ENCODE results near the gene RAB20.

The RAB20 gene

DNA sequence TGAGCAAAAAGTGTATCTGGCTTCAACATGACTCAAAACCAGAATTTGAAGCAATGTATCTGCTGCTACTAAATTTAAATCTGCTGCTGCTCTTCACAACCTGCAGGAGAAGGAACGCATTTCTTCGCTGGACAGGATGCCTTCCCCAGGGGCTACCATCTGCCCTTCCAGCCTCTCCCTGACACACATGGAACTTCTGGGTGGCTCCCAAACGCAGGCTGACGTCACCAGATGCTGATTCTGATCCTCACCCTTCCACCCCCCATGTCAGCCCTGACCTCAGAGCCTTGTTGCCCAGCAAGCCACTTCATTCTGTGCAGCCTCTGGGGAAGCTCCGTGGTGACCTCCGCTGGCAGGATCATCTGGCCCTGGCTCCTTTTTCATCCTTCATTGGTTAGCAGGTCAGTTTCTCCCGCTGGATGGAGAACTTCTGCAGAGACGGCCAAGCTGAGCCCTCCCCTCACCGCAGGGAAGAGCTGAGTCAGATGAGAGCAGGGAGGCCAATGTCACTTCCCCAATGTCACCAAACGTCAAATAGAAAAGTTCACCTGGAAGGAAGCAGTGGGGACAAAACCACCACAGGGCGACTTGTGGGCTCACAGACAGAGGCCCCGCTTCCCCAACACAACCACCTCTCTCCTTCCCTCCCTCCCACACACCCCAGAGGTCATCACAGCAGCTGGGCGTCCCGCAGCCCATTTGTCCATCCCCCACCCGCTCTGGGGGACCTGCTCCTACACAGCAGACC is 14.0 kb upstream of the RAB20 start:
- peak; percentile 52 for DNase-seq (ENCODE audit: low read depth)

GRCh38 chr13:110574161-110574560 is 12.6 kb upstream of the RAB20 start:
- no peak for DNase-seq (ENCODE audit: low read depth)

- no peak for DNase-seq (ENCODE audit: low read depth)
Observed at GRCh38 chr13:110572778-110573118, 11.2 kb upstream of the RAB20 start.

DNA sequence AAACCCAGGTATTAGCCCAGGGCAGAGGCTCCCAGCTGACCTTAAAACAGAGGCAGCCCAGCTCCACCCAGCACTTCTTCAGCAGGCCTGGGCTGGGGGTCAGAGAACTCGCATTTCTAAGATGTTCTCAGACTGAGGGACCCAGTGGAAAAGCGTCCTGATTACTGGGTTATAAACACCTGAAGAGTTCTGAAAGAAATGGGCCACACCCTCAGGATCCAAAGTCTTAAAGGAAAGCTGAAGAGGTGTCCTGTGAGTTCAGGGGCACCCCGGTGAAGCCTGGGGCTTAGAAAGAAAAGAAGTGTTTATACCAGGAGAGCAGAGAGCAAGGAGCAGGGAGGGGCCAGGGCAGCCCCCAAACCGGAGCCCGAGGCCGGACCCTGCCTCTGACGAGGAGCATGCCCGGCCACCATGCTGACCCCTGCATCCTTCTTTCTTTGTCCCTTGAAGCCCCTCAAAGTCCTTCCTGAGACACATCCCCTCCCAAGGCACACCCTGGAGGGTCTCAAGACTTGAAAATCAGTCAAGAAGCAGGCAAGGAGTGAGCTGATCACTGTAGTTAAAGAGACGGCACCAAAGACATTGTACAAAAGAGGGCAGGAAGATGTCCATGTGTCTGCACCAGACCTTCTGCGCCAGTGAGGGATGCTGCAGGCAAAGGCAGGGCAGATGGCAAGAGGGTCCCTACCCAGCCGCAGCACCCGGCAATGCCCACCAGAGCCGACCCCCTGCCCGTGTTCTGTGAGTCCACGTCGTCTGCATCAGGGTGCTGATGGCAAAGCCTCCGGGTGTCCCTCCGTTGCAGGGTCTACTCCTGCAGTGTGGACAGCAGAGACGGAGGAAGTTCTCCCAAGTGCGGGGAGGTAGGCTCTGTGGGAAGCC is 10.6 kb upstream of the RAB20 start:
- DNase-seq (ENCODE audit: low read depth): no peak

GRCh38 chr13:110570886-110571285 is 9.4 kb upstream of the RAB20 start:
- DNase-seq (ENCODE audit: low read depth): no peak

DNA sequence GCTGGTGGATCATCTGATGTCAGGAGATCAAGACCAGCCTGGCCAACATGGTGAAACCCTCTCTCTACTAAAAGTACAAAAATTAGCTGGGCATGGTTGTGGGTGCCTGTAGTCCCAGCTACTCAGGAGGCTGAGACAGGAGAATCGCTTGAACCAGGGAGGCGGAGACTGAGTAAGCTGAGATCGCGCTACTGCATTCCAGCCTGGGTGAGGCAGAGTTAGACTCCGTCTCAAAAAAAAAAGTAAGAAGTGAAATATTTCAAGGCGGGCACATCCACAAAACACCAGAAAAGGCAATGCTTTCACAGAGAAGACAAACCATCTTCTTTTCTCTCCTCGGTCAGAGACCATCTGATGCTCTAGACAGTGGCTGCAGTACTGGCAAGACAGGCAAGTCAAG is 8.4 kb upstream of the RAB20 start:
- DNase-seq (ENCODE audit: low read depth): peak; percentile 19

DNA sequence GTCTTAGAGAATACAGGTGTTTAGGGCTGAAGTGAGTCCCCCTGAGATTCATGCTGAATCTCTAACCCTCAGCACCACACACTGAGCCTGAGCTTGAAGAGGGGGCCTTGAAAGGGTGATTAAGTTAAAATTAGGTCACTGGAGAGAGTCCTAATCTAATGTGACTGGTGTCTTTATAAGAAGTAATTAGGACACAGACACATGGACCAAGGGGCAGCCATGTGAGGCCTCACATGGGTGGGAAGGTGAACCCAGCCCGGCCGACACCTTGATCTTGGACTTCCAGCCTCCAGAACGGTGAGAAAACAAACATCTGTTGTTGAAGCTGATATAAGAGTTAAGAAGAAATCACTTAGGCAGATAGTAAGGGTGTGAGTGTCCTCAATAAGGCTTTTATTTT is 7.1 kb upstream of the RAB20 start:
- no peak for DNase-seq (ENCODE audit: low read depth)

DNA sequence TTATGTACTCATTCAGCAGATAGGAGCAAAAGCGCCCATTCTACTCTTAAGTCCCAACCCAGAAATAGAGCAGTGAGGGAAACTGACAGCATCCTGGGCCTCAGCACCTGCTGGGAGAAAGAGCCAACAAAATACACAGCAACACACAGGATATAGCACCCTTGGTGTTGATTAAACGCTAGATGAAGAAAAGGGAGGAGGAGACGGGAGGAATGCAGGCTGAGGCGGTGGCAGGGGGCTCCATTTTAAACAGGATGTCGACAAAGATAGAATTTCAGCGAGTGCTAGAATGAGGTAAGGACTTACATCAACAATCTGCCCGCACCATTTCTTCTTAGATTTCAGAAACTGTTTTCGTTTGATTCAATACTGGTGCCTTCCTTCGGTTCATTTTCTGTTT is 4.6 kb upstream of the RAB20 start:
- no peak for DNase-seq (ENCODE audit: low read depth)

DNA sequence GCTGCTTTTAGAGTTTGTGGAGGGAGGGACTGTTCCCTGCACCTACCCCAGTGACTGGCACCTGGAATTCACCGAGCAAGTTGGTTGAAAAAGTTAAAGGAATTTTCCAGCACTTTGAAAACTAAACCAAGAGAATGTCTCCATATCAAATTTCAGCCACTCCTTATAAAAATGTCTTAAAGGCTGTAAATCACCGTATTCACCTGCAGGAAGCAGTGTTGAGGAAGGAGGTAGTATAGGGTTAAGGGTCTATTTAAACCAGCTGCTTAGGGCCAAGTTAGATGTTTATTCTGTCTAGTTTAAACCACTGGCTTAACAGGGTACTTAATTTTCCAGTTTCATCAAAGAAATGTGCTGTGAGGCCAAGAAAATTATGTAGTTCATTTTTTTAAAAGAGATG is 3.8 kb upstream of the RAB20 start:
- DNase-seq (ENCODE audit: low read depth): peak; percentile 9

DNA sequence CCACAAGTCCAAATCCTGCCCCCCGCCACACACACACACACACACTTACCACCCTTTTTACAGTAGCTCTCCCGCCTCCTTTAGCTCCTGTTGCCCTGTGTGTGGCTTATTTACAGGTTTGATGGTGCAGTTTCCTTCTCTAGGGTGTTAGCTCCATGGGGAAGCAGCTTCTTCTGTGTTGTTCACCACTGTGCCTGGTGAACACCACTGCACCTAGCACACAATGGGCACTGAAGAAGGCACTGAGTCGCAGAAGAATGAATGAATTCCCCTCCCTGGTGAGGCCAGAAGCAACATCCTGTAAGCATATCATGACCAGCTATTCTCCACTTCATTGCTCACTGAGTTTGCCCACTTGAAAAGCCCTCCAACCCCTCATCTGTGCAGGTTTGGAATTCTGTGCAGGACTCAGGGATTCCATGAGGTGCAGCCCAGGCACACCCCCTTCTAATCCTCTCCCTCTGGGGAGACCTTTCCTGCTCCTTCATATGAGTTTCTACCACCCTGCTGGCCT is 3.0 kb upstream of the RAB20 start:
- no peak for DNase-seq (ENCODE audit: low read depth)

- no peak for DNase-seq (ENCODE audit: low read depth)
Observed at GRCh38 chr13:110563463-110563774, 1.9 kb upstream of the RAB20 start.

DNA sequence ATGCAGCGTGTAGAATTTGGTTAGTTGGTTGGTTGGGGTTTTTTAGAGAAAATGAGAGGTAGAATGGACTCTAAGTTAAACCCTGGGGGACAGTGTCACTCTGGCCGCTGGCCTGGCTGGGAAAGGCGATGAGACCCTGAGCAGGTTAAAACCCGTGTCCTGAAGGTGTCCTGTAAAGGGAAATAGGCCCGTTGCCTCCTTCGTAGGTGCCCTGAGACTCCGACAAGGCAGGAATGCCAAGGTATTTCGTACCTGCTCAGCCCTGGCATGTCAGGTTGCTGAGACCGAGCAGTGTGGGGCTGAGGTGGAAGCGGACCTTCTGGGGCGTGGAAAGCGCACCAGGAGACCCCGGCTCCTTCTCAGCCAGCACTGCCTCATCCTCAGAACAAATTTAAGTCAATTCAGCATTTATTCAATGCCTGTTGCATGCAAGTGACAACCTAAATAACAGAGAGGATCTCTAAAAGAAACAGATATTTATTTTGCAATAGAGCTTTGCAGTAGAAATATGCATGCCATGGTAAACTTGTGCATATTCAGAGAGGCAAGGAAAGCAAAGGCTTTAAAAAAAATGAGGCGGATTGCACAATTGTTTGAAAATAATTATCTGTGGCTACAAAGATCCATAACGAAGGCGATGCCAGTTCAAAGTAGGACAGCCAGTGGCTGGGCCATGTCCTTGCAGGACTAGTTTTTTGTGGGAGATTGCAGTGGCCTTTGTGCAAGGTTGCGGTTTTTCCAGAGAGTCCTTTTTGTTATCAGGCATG is 1.4 kb upstream of the RAB20 start:
- DNase-seq (ENCODE audit: low read depth): no peak

DNA sequence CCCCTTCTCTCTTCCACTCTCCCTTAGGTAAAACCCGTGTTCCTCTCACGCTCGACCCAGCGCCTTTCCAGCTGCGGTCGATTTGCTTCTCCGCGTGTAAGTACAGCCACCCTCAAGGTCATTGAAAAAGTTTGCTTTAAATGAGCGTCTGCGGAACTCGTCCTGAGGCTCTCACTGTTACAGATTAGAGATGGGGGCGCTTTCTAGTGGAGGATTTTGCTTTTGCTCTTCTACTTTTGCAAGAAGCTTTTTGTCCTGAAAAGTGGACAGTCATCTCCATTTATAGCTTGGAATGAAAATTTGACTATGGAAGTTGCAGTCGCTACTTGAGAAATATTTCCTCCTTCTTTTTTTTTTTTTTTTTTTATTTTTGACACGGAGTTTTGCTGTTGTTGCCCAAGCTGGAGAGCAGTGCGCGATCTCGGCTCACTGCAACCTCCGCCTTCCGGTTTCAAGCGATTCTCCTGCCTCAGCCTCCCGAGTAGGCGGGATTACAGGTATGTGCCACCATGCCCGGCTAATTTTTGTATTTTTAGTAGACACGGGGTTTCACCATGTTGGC is 595 bp upstream of the RAB20 start:
- DNase-seq (ENCODE audit: low read depth): no peak

DNA sequence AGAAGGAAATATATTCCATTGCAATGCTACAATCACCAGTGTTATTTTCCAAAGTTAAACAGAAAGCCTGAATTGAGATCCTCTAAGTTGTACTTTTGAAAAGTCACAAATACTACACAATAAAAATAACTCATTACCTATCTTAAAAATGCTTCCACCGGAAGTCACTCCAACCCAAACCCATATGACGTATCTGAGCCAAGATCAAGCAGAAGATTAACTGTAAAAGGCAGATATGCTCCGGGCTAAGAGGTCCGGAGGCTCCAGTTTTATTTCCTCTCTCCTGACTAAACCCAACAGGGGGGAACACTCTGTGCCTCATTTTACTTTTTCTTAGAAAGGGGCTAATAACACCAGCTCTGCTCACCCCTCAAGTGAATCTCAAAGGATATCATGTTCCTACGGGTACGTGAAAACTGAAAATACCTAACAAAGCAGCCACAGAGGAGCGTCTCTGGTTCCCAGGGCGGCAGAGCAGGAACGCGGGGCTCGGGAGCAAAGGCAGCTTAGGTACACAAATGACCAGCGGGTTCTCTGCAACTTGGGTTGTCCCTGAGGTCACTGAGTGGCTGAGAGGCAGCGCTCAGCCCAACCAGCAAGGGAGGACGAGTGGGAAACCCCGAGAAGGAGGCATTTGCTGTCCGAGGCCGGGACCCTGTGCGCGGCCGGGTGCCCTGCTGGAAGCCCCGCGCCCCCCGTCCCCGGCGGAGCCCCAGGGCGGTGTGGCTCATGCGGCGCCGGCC is 750 bp downstream of the RAB20 start:
- peak; percentile 51 for DNase-seq (ENCODE audit: low read depth)

DNA sequence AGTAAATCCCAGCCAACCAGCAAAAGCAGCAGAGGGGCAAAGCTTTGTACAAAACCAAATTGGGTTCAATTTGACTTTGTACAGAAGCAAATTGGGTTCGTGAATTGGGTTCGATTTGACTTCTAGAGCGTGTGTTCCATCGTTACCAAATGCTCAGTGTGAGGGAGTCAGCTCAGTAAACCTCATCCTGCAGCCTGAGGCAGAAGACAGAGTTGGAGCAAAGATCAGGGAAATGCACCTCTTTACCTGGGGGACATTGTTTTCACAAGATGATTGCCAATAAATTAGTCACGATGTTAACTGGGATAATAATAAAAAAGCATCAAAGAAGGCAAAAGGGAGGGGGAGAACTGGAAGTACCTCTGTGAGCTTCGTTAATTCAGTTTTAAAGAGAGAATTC is 1.5 kb downstream of the RAB20 start:
- DNase-seq (ENCODE audit: low read depth): no peak

GRCh38 chr13:110559429-110559943 is 2.0 kb downstream of the RAB20 start:
- DNase-seq (ENCODE audit: low read depth): peak; percentile 47

DNA sequence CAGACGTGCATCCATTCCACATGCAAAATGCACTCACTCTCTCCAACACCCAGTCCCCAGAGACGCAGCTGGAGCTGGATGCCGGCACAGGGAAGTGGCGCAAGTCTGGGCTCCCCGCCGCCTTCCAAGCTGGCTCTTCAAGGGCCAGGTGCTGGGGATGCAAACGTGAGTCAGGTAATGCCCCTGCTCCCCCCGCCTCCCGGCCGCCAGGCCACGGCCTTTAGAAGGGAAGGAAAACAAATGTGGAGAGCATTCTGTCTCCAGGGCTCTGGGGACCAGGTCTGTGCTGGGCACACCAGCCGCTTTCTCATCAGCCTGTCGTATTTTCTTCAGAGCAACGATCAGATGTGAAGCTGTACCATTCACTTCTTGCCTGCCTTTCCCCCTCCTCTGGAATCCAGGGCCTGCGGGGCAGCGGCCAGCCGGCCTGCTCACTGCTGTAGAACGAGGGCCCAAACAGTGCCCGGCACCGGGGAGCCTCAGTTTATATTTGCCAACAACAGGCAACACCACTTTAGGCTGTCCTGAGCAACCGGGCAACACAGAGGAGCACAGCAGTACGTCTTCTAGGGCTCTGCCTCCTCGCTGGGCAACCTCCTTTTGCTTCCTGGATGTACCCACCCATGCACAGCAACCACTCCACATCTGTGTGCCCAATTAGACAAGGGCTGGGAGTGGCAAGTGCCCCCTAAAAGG is 3.8 kb downstream of the RAB20 start:
- DNase-seq (ENCODE audit: low read depth): no peak

DNA sequence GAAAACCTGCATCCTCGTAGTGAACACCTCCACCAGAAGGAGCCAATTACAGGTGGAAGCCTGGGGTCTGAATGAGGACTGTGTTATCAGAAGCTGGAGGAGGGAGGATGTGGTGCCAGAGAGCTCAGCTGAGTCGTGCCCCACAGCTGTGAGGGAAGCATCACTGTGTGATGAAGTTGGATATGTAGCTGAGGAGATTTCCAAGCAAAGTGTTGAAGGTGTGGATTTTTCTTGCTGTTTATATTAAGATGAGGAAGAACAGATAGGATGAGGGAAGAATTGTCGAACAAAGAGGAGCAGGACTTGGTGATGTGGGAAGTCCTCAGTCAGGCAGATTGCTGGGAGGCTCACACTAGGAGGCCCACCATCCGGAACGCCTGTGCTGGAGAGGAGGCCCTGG is 4.4 kb downstream of the RAB20 start:
- DNase-seq (ENCODE audit: low read depth): no peak

- DNase-seq (ENCODE audit: low read depth): no peak
Observed at GRCh38 chr13:110556224-110556606, 5.3 kb downstream of the RAB20 start.

- no peak for DNase-seq (ENCODE audit: low read depth)
Observed at GRCh38 chr13:110555601-110556223, 5.8 kb downstream of the RAB20 start.

Measured in EH (cell line).